ENCODE data around the gene GPR34. TPM values are rescaled to one million over a fixed set of nuclear protein-coding genes. Genes with fewer than 3 reads are reported as not detected.
A peak's percentile ranks its signal among the peaks of the same experiment; 100 is the strongest.

GPR34 gene
- polyA plus RNA-seq, 2 of the 4 experiments (the other 2 are of a cell fraction), result 0.23 TPM; not detected in 1

GRCh38 chrX:41661366-41662095, 27.2 kb upstream of the GPR34 start:
- ATAC-seq, result peak; percentile 47 to 59; a peak in 1 of 6 replicates
- no peaks in the 10 kb centered on the region for H3K9me3 ChIP-seq
- FAIRE-seq, result no peak
- CTCF ChIA-PET, result no interaction called here
- TF ChIP-seq RCOR1 (IDR thresholded peaks at IDR 0.05; ENCODE audit: low read depth, low read length), result no peak
- no peak for TF ChIP-seq NFE2L2 (conservative IDR thresholded peaks at IDR 0.05; ENCODE audit: low read length)
- TF ChIP-seq MAX (IDR thresholded peaks at IDR 0.05), result no peak
- no peak for TF ChIP-seq RFX5 (IDR thresholded peaks at IDR 0.05)
- no peak for TF ChIP-seq TP53 (CRISPR knock-in tag; IDR thresholded peaks at IDR 0.05)
- TF ChIP-seq KDM5A (IDR thresholded peaks at IDR 0.05), result no peak
- TF ChIP-seq FOSL2 (IDR thresholded peaks at IDR 0.05), result no peak
- no peak for TF ChIP-seq FOSL2 (CRISPR knock-in tag; IDR thresholded peaks at IDR 0.05)
- no peak for TF ChIP-seq CBX8 (IDR thresholded peaks at IDR 0.05)
- TF ChIP-seq PHF8 (IDR thresholded peaks at IDR 0.05; ENCODE audit: borderline replicate concordance, low read depth), result no peak
- TF ChIP-seq MAFK (IDR thresholded peaks at IDR 0.05; ENCODE audit: partially characterized antibody), result no peak
- no peak for TF ChIP-seq EHF (CRISPR knock-in tag; IDR thresholded peaks at IDR 0.05)
- no peak for TF ChIP-seq EP300 (IDR thresholded peaks at IDR 0.05)
- no peak for TF ChIP-seq HDAC2 (IDR thresholded peaks at IDR 0.05)
- TF ChIP-seq BHLHE40 (IDR thresholded peaks at IDR 0.05; ENCODE audit: low read depth, low read length), result no peak
- TF ChIP-seq ELK1 (IDR thresholded peaks at IDR 0.05; ENCODE audit: low read depth, low read length), result no peak
- no peak for TF ChIP-seq CEBPB (IDR thresholded peaks at IDR 0.05)
- TF ChIP-seq ZSCAN20 (CRISPR knock-in tag; IDR thresholded peaks at IDR 0.05), result no peak
- no peak for TF ChIP-seq HOXB13 (CRISPR knock-in tag; IDR thresholded peaks at IDR 0.05; ENCODE audit: low read depth)
- TF ChIP-seq PBX3 (IDR thresholded peaks at IDR 0.05), result no peak
- POLR2A ChIA-PET, result no interaction called here
- WGBS (ENCODE audit: missing lambda C conversion rate), result 93% methylated on average over 2 of the region's 2 CpGs
- peak in 1 of 2 experiments; percentile 4 for DNase-seq (ENCODE audit: low read depth in 1 of 2, low spot score in 1 of 2)
- peak overlapping the region in 1 of 2 experiments; percentile 37; a peak in 1 of 6 replicates for H3K27ac ChIP-seq
- H3K4me3 ChIP-seq, result no peak overlapping the region
- peak overlapping the region; percentile 13 for H3K4me2 ChIP-seq
- peaks cover 31% of the 10 kb centered on the region for H3K4me1 ChIP-seq

GRCh38 chrX:41664375-41664901, 24.3 kb upstream of the GPR34 start:
- ChIA-PET POLR2A (no interaction called here), CTCF (no interaction called here)
- FAIRE-seq (peak; percentile 13), ATAC-seq (no peak), DNase-seq (ENCODE audit: low read depth in 1 of 2, low spot score in 1 of 2) (no peak)
- no peaks in the 10 kb centered on the region for H3K9me3 ChIP-seq
- peaks cover 41% of the 10 kb centered on the region for H3K4me1 ChIP-seq
- H3K27ac ChIP-seq, result no peak overlapping the region
- 94% methylated on average over 2 of the region's 2 CpGs for WGBS (ENCODE audit: missing lambda C conversion rate)
- H3K4me3 ChIP-seq, result no peak overlapping the region
- H3K4me2 ChIP-seq, result 0 out of 3 replicates have a peak overlapping the region, but pooled peaks have one; percentile 12
- no peak for TF ChIP-seq SMC3 (IDR thresholded peaks at IDR 0.05)
- TF ChIP-seq RFX5 (IDR thresholded peaks at IDR 0.05), result no peak
- TF ChIP-seq NPAS2 (CRISPR knock-in tag; IDR thresholded peaks at IDR 0.05; ENCODE audit: borderline replicate concordance), result no peak
- TF ChIP-seq MAFK (IDR thresholded peaks at IDR 0.05; ENCODE audit: partially characterized antibody), result no peak
- TF ChIP-seq PBX3 (IDR thresholded peaks at IDR 0.05), result no peak
- no peak for TF ChIP-seq BHLHE40 (IDR thresholded peaks at IDR 0.05; ENCODE audit: low read depth, low read length)
- TF ChIP-seq HES2 (IDR thresholded peaks at IDR 0.05), result no peak
- TF ChIP-seq ZSCAN20 (CRISPR knock-in tag; IDR thresholded peaks at IDR 0.05), result no peak
- no peak for TF ChIP-seq EHMT2 (IDR thresholded peaks at IDR 0.05; ENCODE audit: low read depth)
- TF ChIP-seq GATA3 (IDR thresholded peaks at IDR 0.05; ENCODE audit: borderline replicate concordance), result no peak
- TF ChIP-seq NFE2L2 (conservative IDR thresholded peaks at IDR 0.05; ENCODE audit: low read length), result no peak
- TF ChIP-seq EHF (CRISPR knock-in tag; IDR thresholded peaks at IDR 0.05), result no peak
- TF ChIP-seq ELK1 (IDR thresholded peaks at IDR 0.05; ENCODE audit: low read depth, low read length), result no peak
- no peak for TF ChIP-seq HOXB13 (CRISPR knock-in tag; IDR thresholded peaks at IDR 0.05; ENCODE audit: low read depth)
- TF ChIP-seq MAZ (IDR thresholded peaks at IDR 0.05; ENCODE audit: borderline replicate concordance, low read depth, low read length), result no peak

All from A549 (cell line).